ENCODE data around the gene TAOK2. TPM values are rescaled to one million over a fixed set of nuclear protein-coding genes. Genes with fewer than 3 reads are reported as not detected.
A peak's percentile ranks its signal among the peaks of the same experiment; 100 is the strongest.

TAOK2 gene
- total RNA-seq, 1 donor from 2014 or later: 159 TPM

GRCh38 chr16:29963021-29963743 lies 10.5 kb upstream of the TAOK2 start:
- DNase-seq: no peak

GRCh38 chr16:29968205-29968604 lies 5.5 kb upstream of the TAOK2 start:
- DNase-seq: no peak

- DNase-seq: no peak
Measured at GRCh38 chr16:29971304-29971703, 2.4 kb upstream of the TAOK2 start.

GRCh38 chr16:29972500-29972899 lies 1.2 kb upstream of the TAOK2 start:
- no peak for DNase-seq

GRCh38 chr16:29972992-29973383 lies 680 bp upstream of the TAOK2 start:
- no peak for DNase-seq

GRCh38 chr16:29974291-29975133 lies 844 bp downstream of the TAOK2 start:
- peak; percentile 91 for DNase-seq

- DNase-seq: no peak
Measured at GRCh38 chr16:29975134-29975538, 1.5 kb downstream of the TAOK2 start.

GRCh38 chr16:29975811-29976511 lies 2.3 kb downstream of the TAOK2 start:
- DNase-seq: peak; percentile 41

- DNase-seq: peak; percentile 83
Measured at GRCh38 chr16:29977063-29977825, 3.6 kb downstream of the TAOK2 start.

GRCh38 chr16:29978081-29978480 lies 4.4 kb downstream of the TAOK2 start:
- no peak for DNase-seq

GRCh38 chr16:29978564-29979270 lies 5.0 kb downstream of the TAOK2 start:
- no peak for DNase-seq

- no peak for DNase-seq
Measured at GRCh38 chr16:29982560-29983419, 9.1 kb downstream of the TAOK2 start.

- no peak for DNase-seq
Measured at GRCh38 chr16:29983420-29984136, 9.9 kb downstream of the TAOK2 start.

- no peak for DNase-seq
Measured at GRCh38 chr16:29984137-29984763, 10.6 kb downstream of the TAOK2 start.

GRCh38 chr16:29984764-29985147 lies 11.1 kb downstream of the TAOK2 start:
- no peak for DNase-seq

GRCh38 chr16:29985271-29985811 lies 11.7 kb downstream of the TAOK2 start:
- no peak for DNase-seq

- no peak for DNase-seq
Measured at GRCh38 chr16:29986231-29986630, 12.6 kb downstream of the TAOK2 start.

- DNase-seq: no peak
Measured at GRCh38 chr16:29986931-29987330, 13.3 kb downstream of the TAOK2 start.

GRCh38 chr16:29987371-29988085 lies 13.9 kb downstream of the TAOK2 start:
- no peak for DNase-seq
